KG1 (cell line): ENCODE measurements around the gene GRIN3B.

ENCODE experiments used
- DNase-seq: peaks from one replicate; lab custom pipeline; 2025; lab: John Stamatoyannopoulos, UW

Gene GRIN3B

GRCh38 chr19:1007399-1008251, 7.4 kb downstream of the GRIN3B start:
- no peak for DNase-seq

- DNase-seq: no peak
Observed at GRCh38 chr19:1008268-1009040, 8.2 kb downstream of the GRIN3B start.

DNA sequence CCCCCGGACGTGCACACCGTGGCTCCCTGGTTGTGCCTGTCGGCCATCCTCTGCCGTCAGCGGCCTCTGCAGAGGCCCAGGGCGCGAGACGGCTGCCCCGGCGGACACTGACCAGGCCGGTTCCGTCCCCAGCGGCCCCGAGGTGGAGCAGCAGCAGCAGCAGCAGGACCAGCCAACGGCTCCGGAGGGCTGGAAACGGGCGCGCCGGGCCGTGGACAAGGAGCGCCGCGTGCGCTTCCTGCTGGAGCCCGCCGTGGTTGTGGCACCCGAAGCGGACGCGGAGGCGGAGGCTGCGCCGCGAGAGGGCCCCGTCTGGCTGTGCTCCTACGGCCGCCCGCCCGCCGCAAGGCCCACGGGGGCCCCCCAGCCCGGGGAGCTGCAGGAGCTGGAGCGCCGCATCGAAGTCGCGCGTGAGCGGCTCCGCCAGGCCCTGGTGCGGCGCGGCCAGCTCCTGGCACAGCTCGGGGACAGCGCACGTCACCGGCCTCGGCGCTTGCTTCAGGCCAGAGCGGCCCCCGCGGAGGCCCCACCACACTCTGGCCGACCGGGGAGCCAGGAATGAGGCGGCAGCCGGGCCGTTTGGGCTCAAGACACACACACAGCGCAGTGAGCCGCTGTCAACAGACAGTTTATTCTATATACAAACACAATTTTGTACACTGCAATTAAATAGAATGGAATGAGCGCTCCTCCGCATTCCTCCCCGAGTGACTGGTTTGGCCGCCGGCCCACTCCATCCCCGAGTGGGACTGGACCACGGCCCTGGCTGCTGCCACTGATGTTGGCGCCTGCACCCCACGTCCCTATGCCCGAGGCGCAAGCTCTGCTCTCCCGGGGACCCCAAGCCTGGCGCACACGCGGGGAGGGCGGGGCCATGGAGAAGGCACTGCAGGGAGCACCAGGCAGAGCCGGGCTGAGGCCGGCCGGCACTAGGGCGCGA, 9.1 kb downstream of the GRIN3B start:
- DNase-seq: no peak

GRCh38 chr19:1009981-1010538, 9.8 kb downstream of the GRIN3B start:
- DNase-seq: no peak

GRCh38 chr19:1010586-1011510, 10.6 kb downstream of the GRIN3B start:
- DNase-seq: no peak

DNA sequence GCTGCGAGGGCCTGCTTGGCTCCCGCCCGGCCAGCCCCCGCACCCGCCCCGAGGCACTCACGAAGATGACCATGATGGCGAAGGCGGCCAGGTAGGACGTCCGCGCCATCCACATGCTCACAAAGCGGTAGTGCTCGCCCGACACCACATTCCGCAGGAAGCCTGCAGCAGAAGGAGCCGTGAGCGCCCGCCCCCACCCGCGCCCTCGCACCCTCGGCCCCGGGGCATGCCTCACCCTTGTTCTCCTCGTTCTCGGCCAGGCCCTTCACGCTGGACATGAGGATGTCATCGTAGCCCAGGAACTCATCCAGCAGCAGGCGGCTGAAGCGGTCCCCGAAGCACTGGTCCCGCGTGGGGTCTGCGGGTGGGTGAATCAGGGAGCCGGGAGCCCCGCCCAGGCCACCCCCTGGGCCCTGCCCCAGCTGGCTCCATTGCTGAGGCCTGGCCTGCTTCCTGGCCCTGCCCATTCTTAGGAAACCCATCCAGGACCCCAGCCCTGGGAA, 11.7 kb downstream of the GRIN3B start:
- DNase-seq: no peak

GRCh38 chr19:1012334-1012733, 12.1 kb downstream of the GRIN3B start:
- no peak for DNase-seq

DNA sequence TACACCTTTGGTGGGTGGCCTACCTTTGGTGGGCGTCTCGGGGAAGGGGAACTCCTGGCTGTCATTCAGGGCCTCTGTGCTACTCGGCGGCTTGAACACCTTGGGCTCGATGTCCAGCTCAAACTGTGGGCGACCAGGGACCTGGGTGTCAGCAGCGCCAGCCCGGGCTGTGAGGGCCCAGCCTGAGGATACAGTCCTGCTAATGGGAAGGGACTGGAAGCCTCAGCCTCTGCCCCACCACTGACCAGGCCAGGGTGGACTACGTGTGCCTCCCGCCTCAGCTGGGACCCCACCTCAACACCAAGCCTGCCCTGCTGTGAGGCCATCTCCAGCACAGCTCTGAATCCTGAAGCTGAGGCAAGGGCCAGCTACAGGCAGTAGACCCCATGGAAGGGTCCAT, 13.0 kb downstream of the GRIN3B start:
- no peak for DNase-seq

DNA sequence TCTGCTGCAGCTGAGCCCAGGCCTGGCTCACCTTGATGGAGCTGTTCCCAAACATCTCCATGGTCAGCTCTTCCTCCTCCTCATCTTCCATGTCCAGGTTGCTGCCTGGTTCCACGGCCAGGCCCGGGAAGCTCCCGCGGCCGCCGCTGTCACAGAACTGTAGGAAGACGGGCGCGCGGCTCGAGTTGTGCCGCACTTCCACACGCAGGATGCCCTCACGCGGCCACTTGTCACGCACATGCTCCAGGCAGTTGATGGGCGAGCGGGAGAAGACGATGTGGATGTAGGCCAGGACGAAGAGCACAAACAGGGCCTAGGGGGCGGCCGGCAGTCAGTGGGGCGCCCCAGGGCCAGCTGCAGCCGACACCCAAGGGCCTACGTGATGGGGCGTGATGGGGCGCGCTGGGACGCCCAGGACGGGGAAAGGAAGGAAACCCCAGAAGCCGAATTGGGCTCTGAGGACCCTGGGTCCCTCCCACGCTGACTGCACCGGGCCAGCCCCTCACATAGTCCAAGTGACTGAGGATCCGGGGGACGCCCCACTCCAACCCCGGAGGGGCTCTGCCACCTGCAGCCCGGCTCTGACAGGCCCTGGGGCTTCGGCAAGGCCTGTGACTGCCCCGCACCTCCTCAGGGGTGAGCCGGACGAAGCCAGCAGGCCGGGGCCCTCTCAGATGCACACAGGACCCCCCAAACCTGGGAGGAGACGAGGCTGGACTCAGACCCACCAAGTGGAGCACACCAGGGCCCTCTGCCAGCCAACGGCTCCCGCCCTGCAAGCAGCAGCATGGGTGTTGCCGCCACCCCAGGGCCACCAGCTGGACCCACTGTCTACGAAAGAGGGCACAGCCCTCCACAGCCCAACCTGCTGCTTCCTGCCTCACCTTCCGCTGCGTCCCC, 14.2 kb downstream of the GRIN3B start:
- no peak for DNase-seq

DNA sequence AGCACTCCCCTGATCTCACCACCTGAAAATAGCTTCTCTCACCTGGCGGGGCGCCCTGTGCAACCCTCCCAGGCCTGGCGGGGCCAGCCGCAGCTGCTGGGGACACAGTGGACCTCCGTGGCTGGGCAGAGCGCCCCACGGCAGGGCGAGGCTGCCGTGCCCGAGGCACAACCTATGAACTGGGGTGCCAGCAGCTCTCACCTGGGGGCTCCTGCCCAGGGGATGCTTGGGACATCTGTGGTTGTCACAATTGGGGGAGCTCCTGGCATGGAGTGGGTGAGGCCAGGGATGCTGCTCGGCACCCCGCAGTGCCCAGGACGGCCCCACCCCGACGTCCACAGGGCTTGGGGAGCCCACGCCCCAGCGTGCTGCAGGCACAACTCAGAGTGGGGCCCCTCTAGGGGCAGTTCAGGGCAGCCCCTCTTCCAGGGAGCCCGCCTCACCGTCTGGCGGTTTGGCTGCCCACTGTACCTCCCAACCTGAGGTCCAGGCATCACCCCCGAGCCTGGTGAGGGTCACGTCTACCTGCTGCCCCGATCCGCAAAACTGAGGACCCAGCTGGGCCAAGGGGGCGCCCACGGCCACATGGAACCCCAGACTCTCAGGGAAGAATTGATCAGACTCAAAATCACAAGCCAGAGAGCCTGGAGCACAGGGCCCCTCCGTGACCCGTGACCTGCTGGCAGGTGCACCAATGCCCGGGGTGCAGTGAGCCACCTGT, 15.0 kb downstream of the GRIN3B start:
- no peak for DNase-seq

GRCh38 chr19:1015782-1016646, 15.8 kb downstream of the GRIN3B start:
- DNase-seq: no peak

- no peak for DNase-seq
Observed at GRCh38 chr19:1016647-1017114, 16.5 kb downstream of the GRIN3B start.

DNA sequence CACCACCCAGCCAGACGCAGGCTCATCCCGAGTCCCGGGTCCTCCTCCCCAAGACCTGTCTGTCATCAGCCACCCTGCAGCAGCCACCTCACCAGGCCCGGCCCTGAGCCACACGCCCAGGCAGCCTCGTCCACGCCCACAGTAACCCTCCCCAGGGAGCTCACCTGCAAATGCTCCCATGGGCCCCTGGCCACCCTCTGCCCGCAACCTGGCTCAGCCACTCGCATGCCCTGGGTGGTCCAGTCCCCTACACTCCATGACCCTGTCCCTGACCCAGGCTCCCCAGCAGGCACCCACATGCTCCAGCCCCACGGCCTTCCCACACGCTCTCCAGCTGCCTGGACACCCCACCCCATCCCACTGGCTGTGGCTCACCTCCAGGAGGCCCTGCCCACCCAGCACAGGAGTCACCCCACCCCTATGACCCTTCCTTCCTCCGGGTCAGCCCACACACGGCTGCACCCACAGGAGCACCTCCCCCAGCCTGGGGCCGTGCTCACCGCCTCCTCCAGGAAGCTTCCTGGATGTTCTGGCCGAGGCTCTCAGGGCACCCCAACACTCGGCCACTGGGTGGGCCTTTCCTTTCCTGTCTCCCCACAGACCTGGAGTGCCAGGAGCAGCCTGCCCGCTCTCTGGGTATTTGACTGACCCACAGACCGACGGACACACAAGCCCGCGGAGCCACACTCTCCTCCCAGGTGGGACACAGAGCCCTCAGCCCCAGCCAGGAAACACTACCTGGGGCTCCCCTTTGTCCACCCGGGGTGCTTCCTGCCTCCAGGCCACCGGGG, 17.1 kb downstream of the GRIN3B start:
- no peak for DNase-seq

DNA sequence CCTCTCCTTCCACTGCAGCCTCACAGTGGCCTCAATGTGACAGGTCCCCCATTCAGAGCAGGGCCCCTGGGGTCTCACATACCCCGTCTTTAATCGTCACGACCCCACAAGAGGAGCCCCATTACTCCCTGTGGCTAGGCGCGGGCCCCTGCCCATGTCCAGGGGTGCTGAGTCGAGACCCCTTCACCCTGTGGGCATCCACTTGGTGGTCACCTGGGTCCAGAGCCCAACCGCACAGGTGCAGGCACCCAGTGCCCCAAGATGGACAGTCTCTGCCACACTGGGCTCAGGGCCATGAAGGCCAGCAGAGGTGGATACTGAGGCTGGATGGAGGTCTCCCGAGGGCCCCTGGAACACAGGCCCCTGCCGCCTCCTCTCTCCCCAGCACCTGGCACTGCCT, 17.7 kb downstream of the GRIN3B start:
- DNase-seq: no peak

- no peak for DNase-seq
Observed at GRCh38 chr19:1018393-1018792, 18.2 kb downstream of the GRIN3B start.

DNA sequence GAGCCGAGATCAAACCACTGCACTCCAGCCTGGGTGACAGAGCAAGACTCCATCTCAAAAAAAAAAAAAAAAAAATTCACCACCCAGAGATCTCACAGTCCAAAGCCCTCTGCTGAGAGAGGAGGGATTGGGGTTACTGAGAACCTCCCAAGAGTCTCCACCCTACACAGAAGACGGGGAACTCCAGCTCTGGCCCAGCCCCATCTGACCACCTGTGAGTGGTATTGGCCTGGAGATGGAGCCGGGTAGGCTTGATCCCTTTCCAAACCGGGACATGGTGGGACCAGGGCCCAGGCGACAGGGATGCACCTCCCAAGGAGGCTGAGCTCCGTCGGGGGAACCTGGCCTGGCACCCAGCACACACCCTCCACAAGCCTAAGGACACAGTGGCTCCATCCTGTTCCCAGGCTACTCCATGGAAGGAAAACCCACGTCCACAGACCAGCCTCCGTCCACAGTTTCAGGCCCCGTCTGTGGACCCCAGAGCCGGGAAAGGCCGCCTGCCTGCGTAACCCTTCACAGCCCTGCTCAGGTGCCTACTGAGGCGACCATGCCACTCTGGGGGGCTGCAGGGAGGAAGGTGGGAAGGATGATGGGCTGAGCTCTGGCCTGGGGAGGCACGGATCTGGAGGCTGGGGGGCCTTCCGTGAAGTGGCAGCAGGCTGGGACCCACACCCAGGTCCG, 18.9 kb downstream of the GRIN3B start:
- DNase-seq: no peak
